Skeletal muscle satellite cell (primary cell): ENCODE results near the gene SEMA3D.

Source experiments
- H3K27me3 ChIP-seq: 2 replicates; pipeline ENCODE4 v1.7.0; 2013; ENCODE audit warnings: low read length; ENCODE audit not compliant: control insufficient read depth, insufficient read depth
- H3K36me3 ChIP-seq: 2 replicates; pipeline ENCODE4 v1.7.0; 2013; ENCODE audit warnings: mild to moderate bottlenecking, control low read depth, low read length; ENCODE audit not compliant: insufficient read depth
- H3K4me1 ChIP-seq: 2 replicates; pipeline ENCODE4 v1.7.0; 2013; ENCODE audit warnings: low read length; ENCODE audit not compliant: control insufficient read depth, insufficient read depth
- H3K4me2 ChIP-seq: 2 replicates; pipeline ENCODE4 v1.7.0; 2013; ENCODE audit warnings: mild to moderate bottlenecking, low read length
- H3K4me3 ChIP-seq: 2 replicates; pipeline ENCODE4 v1.7.0; 2013; ENCODE audit warnings: low read length
- H3K9ac ChIP-seq: 2 replicates; pipeline ENCODE4 v1.7.0; 2013; ENCODE audit warnings: mild to moderate bottlenecking, low read depth, low read length, moderate library complexity
- H3K9me3 ChIP-seq: replicated peaks from 2 replicates; pipeline ENCODE4 v1.7.0; 2013; ENCODE audit warnings: mild to moderate bottlenecking, control low read depth, low read length

The SEMA3D gene

DNA sequence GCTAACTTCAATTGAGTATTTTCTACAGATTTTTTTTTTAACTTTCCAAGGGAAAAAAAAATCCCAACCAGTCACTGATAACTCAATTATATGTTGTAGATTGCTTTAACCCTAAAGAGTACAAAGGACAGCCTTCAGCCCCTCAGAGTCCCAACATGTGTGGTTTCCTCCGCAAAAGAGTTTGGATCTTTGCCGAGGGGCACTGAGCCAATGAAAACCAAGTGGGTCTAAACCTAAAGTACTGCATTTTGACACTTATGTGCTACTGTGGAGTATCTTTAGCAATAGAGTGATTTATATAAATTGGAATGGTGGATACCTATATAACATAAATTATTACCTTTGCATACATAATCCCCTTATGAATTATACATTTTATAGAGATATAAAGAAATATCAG lies 91.5 kb downstream of the SEMA3D start:
- no peaks in the 10 kb centered on the region for H3K9me3 ChIP-seq
- no peak overlapping the region for H3K4me3 ChIP-seq
- no peak overlapping the region for H3K4me2 ChIP-seq
- H3K4me1 ChIP-seq: no peaks in the 10 kb centered on the region
- H3K9ac ChIP-seq: no peak overlapping the region
- no peaks in the 10 kb centered on the region for H3K36me3 ChIP-seq
- peaks cover 15% of the 10 kb centered on the region for H3K27me3 ChIP-seq

- H3K9me3 ChIP-seq: no peaks in the 10 kb centered on the region
- no peak overlapping the region for H3K4me2 ChIP-seq
- no peaks in the 10 kb centered on the region for H3K36me3 ChIP-seq
- H3K9ac ChIP-seq: no peak overlapping the region
- H3K27me3 ChIP-seq: peaks cover 18% of the 10 kb centered on the region
- H3K4me1 ChIP-seq: no peaks in the 10 kb centered on the region
- H3K4me3 ChIP-seq: no peak overlapping the region
Measured at GRCh38 chr7:85094046-85094725, 92.7 kb downstream of the SEMA3D start.

GRCh38 chr7:85091565-85091928 lies 95.3 kb downstream of the SEMA3D start:
- Histone ChIP-seq H3K36me3 (no peaks in the 10 kb centered on the region), H3K4me3 (no peak overlapping the region), H3K4me2 (no peak overlapping the region), H3K4me1 (no peaks in the 10 kb centered on the region), H3K9ac (no peak overlapping the region), H3K27me3 (peaks cover 24% of the 10 kb centered on the region), H3K9me3 (no peaks in the 10 kb centered on the region)

- H3K9ac ChIP-seq: no peak overlapping the region
- H3K27me3 ChIP-seq: peaks cover 24% of the 10 kb centered on the region
Measured at GRCh38 chr7:85090919-85091564, 95.8 kb downstream of the SEMA3D start.

GRCh38 chr7:85090143-85090542 lies 96.7 kb downstream of the SEMA3D start:
- no peaks in the 10 kb centered on the region for H3K36me3 ChIP-seq
- H3K9ac ChIP-seq: no peak overlapping the region
- no peaks in the 10 kb centered on the region for H3K9me3 ChIP-seq
- peaks cover 24% of the 10 kb centered on the region for H3K27me3 ChIP-seq
- no peak overlapping the region for H3K4me3 ChIP-seq
- H3K4me1 ChIP-seq: no peaks in the 10 kb centered on the region
- no peak overlapping the region for H3K4me2 ChIP-seq

More at GRCh38 chr7:85090919-85091564, 95.8 kb downstream of the SEMA3D start:
- H3K4me1 ChIP-seq: no peaks in the 10 kb centered on the region
- no peak overlapping the region for H3K4me3 ChIP-seq
- H3K36me3 ChIP-seq: no peaks in the 10 kb centered on the region
- H3K4me2 ChIP-seq: no peak overlapping the region
- H3K9me3 ChIP-seq: no peaks in the 10 kb centered on the region

DNA sequence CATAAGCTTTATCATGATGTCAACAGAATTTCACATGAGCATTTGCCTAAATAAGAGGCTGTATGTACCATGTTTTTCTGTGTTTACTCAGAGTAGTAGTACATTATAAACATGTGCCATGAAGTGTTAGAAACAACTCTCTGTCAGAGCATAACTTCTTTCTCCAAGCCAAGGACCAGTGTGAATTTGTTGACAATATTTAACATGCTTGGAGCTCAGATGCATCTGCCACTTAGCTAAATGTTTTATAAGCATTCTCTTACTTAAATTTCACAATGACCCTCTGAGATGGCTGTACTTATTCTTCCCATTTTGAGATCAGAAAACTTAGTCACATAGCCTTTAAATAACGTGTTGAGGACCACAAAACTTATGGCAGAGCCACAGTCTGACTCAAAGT lies 105.0 kb downstream of the SEMA3D start:
- Histone ChIP-seq H3K36me3 (no peaks in the 10 kb centered on the region), H3K9ac (no peak overlapping the region), H3K27me3 (peaks cover 3% of the 10 kb centered on the region), H3K4me2 (no peak overlapping the region), H3K9me3 (no peaks in the 10 kb centered on the region), H3K4me3 (no peak overlapping the region), H3K4me1 (no peaks in the 10 kb centered on the region)

DNA sequence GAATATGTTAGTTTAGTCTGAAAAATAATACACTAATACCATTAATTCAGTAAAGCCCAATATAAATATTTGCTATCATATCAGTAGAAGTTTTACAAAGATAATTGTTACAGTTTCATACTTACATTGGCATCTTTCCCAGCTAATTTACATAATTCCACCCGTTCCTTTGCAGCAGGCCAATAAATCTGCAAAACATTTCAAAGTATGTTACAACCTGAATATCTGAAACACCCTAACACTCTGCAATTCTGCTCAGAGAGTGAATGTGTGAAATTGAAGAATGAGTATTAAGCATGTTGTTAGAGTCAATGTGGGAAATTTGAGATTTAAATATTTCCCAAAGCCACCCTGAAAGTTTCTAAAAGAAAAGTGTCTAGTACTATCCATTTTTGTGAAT lies 105.5 kb downstream of the SEMA3D start:
- H3K27me3 ChIP-seq: peaks cover 3% of the 10 kb centered on the region
- no peaks in the 10 kb centered on the region for H3K9me3 ChIP-seq
- H3K4me3 ChIP-seq: no peak overlapping the region
- H3K4me1 ChIP-seq: no peaks in the 10 kb centered on the region
- no peak overlapping the region for H3K9ac ChIP-seq
- no peaks in the 10 kb centered on the region for H3K36me3 ChIP-seq
- no peak overlapping the region for H3K4me2 ChIP-seq

- Histone ChIP-seq H3K4me3 (no peak overlapping the region), H3K9me3 (no peaks in the 10 kb centered on the region), H3K36me3 (no peaks in the 10 kb centered on the region), H3K4me2 (no peak overlapping the region), H3K9ac (no peak overlapping the region), H3K4me1 (no peaks in the 10 kb centered on the region), H3K27me3 (peaks cover 3% of the 10 kb centered on the region)
Measured at GRCh38 chr7:85079434-85079833, 107.4 kb downstream of the SEMA3D start.

GRCh38 chr7:85078181-85078580 lies 108.7 kb downstream of the SEMA3D start:
- H3K9ac ChIP-seq: no peak overlapping the region
- no peak overlapping the region for H3K4me2 ChIP-seq
- peaks cover 3% of the 10 kb centered on the region for H3K27me3 ChIP-seq
- H3K36me3 ChIP-seq: no peaks in the 10 kb centered on the region
- H3K9me3 ChIP-seq: no peaks in the 10 kb centered on the region
- no peaks in the 10 kb centered on the region for H3K4me1 ChIP-seq
- H3K4me3 ChIP-seq: no peak overlapping the region

GRCh38 chr7:85075864-85076263 lies 111.0 kb downstream of the SEMA3D start:
- peaks cover 3% of the 10 kb centered on the region for H3K27me3 ChIP-seq
- no peak overlapping the region for H3K4me2 ChIP-seq
- no peaks in the 10 kb centered on the region for H3K36me3 ChIP-seq
- H3K4me1 ChIP-seq: peaks cover 8% of the 10 kb centered on the region
- no peak overlapping the region for H3K9ac ChIP-seq
- no peak overlapping the region for H3K4me3 ChIP-seq
- H3K9me3 ChIP-seq: no peaks in the 10 kb centered on the region

- H3K4me2 ChIP-seq: no peak overlapping the region
- H3K27me3 ChIP-seq: peaks cover 6% of the 10 kb centered on the region
- no peaks in the 10 kb centered on the region for H3K36me3 ChIP-seq
- H3K9ac ChIP-seq: no peak overlapping the region
- no peak overlapping the region for H3K4me3 ChIP-seq
- H3K9me3 ChIP-seq: no peaks in the 10 kb centered on the region
- peaks cover 10% of the 10 kb centered on the region for H3K4me1 ChIP-seq
Measured at GRCh38 chr7:85074992-85075391, 111.9 kb downstream of the SEMA3D start.

DNA sequence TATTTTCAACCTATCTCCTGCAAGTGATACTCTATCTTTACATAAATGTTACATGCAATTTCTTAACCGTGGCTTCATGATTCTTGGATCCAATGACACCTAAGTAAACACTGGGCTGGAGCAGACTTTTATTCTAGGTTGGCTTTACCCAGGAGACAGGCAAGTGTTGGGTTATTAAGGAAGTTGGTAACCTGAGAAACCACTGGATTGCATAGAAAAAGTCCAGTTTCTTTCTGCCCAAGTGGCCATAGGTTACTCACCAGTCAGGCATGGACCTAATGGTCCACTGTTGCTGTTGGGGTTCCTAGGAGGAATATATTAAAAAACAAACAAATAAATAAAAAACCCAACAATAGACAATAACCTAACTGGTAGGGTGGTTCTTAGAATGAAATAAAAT lies 112.8 kb downstream of the SEMA3D start:
- Histone ChIP-seq H3K9ac (no peak overlapping the region), H3K4me2 (no peak overlapping the region), H3K27me3 (peaks cover 3% of the 10 kb centered on the region), H3K4me1 (peaks cover 13% of the 10 kb centered on the region), H3K36me3 (no peaks in the 10 kb centered on the region), H3K9me3 (no peaks in the 10 kb centered on the region), H3K4me3 (no peak overlapping the region)
